ENCODE results near the gene PRR30.

Gene PRR30

DNA sequence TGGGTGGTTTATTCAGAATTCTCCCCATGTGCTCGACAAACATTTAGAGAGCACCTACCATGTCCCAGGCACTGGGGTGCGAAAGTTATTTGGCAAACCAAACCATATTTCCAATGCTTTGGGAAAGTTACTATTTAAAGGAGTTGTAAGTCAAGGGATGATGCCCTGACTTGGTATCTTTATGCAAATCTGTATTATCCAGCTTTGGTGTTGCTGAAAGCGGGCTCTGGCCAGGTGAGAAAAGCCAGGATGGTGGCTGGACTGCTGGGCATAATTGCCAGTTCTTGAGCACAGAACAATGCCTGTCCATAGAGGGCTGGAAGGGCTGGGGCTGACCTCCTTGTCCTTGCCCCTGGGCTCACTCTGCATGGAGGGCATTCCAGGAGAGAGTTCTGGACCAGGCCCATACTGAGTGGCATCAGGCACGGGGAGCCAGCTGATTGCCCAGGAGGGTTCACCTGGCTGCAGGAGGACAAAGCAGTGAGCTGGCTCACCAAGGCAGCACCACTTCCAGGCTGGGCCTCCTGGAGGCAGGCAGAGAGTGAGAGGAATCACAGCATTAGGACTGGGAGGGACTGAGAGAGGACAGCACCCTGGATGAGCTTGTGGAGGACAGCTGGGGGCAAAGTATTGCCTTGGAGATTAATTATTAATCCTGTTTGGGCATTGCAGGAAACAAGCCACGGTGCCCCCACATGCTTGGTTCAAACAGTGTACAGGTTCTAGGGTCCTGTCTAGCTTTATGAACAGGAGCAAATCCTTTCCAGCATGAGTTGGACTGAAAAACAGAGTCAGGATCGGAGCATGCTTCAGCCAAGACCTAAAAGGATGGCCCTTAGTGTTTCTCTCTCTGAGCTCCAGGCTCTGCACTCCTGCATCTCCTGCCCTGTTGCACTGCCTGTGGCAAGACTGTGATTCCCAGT is 45.5 kb downstream of the PRR30 start:
- DNase-seq (ENCODE audit: low spot score) = no peak
- TF ChIP-seq, protein P1, sequence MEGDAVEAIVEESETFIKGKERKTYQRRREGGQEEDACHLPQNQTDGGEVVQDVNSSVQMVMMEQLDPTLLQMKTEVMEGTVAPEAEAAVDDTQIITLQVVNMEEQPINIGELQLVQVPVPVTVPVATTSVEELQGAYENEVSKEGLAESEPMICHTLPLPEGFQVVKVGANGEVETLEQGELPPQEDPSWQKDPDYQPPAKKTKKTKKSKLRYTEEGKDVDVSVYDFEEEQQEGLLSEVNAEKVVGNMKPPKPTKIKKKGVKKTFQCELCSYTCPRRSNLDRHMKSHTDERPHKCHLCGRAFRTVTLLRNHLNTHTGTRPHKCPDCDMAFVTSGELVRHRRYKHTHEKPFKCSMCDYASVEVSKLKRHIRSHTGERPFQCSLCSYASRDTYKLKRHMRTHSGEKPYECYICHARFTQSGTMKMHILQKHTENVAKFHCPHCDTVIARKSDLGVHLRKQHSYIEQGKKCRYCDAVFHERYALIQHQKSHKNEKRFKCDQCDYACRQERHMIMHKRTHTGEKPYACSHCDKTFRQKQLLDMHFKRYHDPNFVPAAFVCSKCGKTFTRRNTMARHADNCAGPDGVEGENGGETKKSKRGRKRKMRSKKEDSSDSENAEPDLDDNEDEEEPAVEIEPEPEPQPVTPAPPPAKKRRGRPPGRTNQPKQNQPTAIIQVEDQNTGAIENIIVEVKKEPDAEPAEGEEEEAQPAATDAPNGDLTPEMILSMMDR (IDR thresholded peaks at IDR 0.05; ENCODE audit: extremely low read depth, missing control alignments) = no peak

- DNase-seq (ENCODE audit: low spot score) = no peak
- TF ChIP-seq, protein P1 (IDR thresholded peaks at IDR 0.05; ENCODE audit: extremely low read depth, missing control alignments) = no peak
These were observed 46.3 kb downstream of the PRR30 start for GRCh38 chr2:27092696-27093429.

DNA sequence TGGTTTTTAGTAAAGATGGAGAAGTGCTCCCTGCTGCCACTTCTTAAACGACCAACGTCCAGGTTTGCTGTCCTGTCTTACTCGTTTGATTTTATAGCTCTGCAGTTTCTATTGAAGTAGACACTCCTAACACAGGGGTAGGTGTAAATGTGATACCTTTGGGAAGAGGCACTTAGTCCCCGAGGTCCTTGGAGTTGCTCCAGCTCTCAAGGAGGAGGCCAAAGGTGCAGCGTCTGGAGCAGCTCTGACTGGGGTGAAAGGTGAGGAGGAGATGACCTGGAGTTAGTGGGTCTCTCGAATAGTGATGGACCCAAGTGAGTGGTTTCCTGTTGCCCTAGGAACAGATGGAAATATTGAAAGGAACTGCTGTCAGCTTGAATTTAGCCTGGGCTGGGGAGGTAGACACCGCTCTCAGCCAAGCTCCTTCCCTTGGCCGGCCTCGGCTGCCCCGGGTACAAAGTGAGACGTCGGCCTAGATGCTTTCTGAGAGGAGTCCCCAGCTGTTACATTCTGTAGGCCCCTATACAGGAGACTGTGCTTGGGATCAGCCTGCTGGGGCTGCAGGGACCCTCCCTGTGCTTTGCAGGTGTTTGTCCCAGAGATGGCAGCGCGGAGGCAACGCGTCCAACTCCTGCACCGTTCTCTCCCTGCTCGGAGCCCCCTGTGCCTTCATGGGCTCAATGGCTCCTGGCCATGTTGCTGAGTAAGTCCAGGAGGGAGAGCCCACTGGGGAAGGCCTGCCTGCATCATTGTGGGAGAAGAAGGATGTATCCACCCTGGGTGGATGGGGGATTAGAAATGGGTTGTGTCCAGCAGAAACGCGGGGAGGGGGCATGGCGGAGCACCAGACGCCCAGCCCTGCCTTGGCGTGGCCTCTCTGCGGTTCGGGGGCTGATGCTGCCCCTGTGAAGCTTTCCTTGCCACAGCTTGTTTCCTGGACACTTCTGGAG is 47.2 kb downstream of the PRR30 start:
- no peak for DNase-seq (ENCODE audit: low spot score)
- TF ChIP-seq, protein P1 (IDR thresholded peaks at IDR 0.05; ENCODE audit: extremely low read depth, missing control alignments) = no peak

DNA sequence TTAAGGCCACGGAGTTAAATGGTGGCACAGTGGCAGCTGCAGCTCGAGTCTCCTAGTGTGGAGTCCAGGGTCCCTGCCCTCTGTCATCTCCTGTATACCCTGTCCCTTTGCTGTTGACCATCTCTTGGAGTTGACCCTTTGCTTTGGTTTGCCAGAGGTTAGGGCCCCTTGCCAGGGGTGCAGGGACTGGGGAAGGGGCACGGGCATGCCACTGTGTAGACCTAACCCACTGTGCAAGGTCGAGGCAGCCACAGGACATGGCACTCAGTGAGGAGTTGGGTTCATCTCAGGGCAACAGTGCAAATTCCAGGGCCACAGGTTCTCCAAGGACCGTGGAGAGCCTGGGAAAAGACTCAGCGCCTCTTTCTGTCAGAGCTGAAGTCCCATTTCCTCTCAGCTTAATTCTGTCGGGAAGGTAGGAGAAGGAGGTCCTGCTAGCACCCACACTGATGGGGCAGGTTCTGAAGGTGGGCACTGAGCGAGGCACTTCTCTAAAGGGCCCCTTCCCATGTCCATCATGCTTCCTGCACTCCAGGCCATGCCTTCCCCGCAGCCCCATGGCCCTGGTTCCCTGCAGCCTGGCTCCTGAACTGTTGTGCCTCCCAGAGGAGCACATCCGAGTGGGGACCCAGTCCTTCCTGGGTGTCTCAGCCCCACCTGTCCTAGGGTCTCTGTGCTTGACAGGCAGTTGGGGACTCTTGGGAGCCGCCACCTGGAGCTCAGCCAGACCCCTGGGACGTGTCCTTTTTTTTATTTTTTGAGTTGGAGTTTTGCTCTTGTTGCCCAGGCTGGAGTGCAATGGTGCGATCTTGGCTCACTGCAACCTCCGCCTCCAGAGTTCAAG is 49.9 kb downstream of the PRR30 start:
- TF ChIP-seq, protein P1 (IDR thresholded peaks at IDR 0.05; ENCODE audit: extremely low read depth, missing control alignments) = no peak
- no peak for DNase-seq (ENCODE audit: low spot score)

GRCh38 chr2:27088634-27089033 is 50.6 kb downstream of the PRR30 start:
- TF ChIP-seq, protein P1 (IDR thresholded peaks at IDR 0.05; ENCODE audit: extremely low read depth, missing control alignments) = no peak
- no peak for DNase-seq (ENCODE audit: low spot score)

GRCh38 chr2:27087823-27088410 is 51.3 kb downstream of the PRR30 start:
- DNase-seq (ENCODE audit: low spot score) = no peak
- TF ChIP-seq, protein P1 (IDR thresholded peaks at IDR 0.05; ENCODE audit: extremely low read depth, missing control alignments) = no peak
